ENCODE results near the gene SACM1L.
"Not testable (repeated sequence)": the region's sequence is repeated elsewhere in the genome, so short reads cannot be mapped to it uniquely, and the experiment has no call there.

The SACM1L gene

GRCh38 chr3:45746165-45746776, 57.1 kb downstream of the SACM1L start:
- no peak for DNase-seq

GRCh38 chr3:45746777-45747622, 57.8 kb downstream of the SACM1L start:
- DNase-seq, result no peak

GRCh38 chr3:45748068-45748467, 58.9 kb downstream of the SACM1L start:
- no peak for DNase-seq

GRCh38 chr3:45749036-45749600, 59.9 kb downstream of the SACM1L start:
- not testable (repeated sequence) for DNase-seq

GRCh38 chr3:45749880-45750279, 60.7 kb downstream of the SACM1L start:
- DNase-seq, result no peak

GRCh38 chr3:45751537-45752242, 62.5 kb downstream of the SACM1L start:
- no peak for DNase-seq

GRCh38 chr3:45753095-45753494, 63.9 kb downstream of the SACM1L start:
- no peak for DNase-seq

- DNase-seq, result no peak
Observed at GRCh38 chr3:45754461-45754860, 65.3 kb downstream of the SACM1L start.

- no peak for DNase-seq
Observed at GRCh38 chr3:45756055-45756454, 66.9 kb downstream of the SACM1L start.

- DNase-seq, result not testable (repeated sequence)
Observed at GRCh38 chr3:45757141-45757540, 67.9 kb downstream of the SACM1L start.

- no peak for DNase-seq
Observed at GRCh38 chr3:45758871-45759270, 69.7 kb downstream of the SACM1L start.

GRCh38 chr3:45759851-45760250, 70.7 kb downstream of the SACM1L start:
- DNase-seq, result no peak

GRCh38 chr3:45760878-45761711, 71.9 kb downstream of the SACM1L start:
- DNase-seq, result peak; percentile 55

GRCh38 chr3:45761831-45762230, 72.6 kb downstream of the SACM1L start:
- no peak for DNase-seq

- DNase-seq, result no peak
Observed at GRCh38 chr3:45762647-45763302, 73.6 kb downstream of the SACM1L start.

GRCh38 chr3:45763303-45763675, 74.1 kb downstream of the SACM1L start:
- DNase-seq, result no peak

GRCh38 chr3:45765266-45765851, 76.2 kb downstream of the SACM1L start:
- DNase-seq, result no peak

GRCh38 chr3:45765958-45766357, 76.8 kb downstream of the SACM1L start:
- no peak for DNase-seq

GRCh38 chr3:45771166-45771775, 82.1 kb downstream of the SACM1L start:
- DNase-seq, result no peak

- DNase-seq, result no peak
Observed at GRCh38 chr3:45771831-45772230, 82.6 kb downstream of the SACM1L start.

Data from CD4-positive, alpha-beta T cell treated with Interleukin-6 for 4 hours (primary cell).